HepG2 (cell line): ENCODE results near the gene CDH23. TPM values are rescaled to one million over a fixed set of nuclear protein-coding genes. Genes with fewer than 3 reads are reported as not detected.

Experiments used
- ATAC-seq: fragments of 200-7000 bp; cut with Tn5 transposase; 3 replicates; pipeline ENCODE4 v1.9.1; 2020; ENCODE audit warnings: mild to moderate bottlenecking, moderate library complexity
- BruUV-seq: library from RNA; stranded (reverse); fragments of 400-500 nt; replicated peaks from 2 replicates; lab custom pipeline; 2021; lab: Mats Ljungman, UMichigan
- CTCF ChIA-PET: fragments of 300-600 bp; formaldehyde crosslinking; extraction: SDS; loops from one replicate; lab custom pipeline; 2021; ENCODE audit warnings: low total read pairs, inconsistent platforms, low intra/inter-chr PET ratio; lab: Yijun Ruan, JAX
- POLR2A ChIA-PET: fragments of 350-600 bp; sonication (Branson Sonifier 250); formaldehyde crosslinking; loops from one replicate; lab custom pipeline; 2020; ENCODE audit warnings: antibody characterized with exemption, inconsistent platforms; lab: Yijun Ruan, JAX
- DNase-seq: peaks from one replicate; pipeline ENCODE4 v3.0.0-alpha.2; 2015; ENCODE audit warnings: low spot score
- FAIRE-seq: peaks from 3 replicates; lab custom pipeline; 2011; peaks lifted over from hg19 to GRCh38; lab: Jason Lieb, UNC
- H2AFZ ChIP-seq: one replicate; pipeline ENCODE4 v1.6.1; 2011; ENCODE audit warnings: low read length, inconsistent platforms
- H3K27ac ChIP-seq: fragments of 300-600 bp; 3 replicates; pipeline ENCODE4 v1.8.0; 2011; ENCODE audit warnings: mixed run types, mild to moderate bottlenecking, mixed read lengths, low read length, inconsistent platforms; ENCODE audit not compliant: insufficient read depth; ENCODE audit errors: extremely low read length
- H3K27me3 ChIP-seq, 2 experiments: fragments of 200-600 bp in 1 of 2; 2 replicates in 1 of 2; 3 replicates in 1 of 2; pipeline versions ENCODE4 v1.6.0 to v1.8.0; 2011; ENCODE audit warnings: low read length in 2 of 2, mild to moderate bottlenecking in 2 of 2, moderate library complexity in 2 of 2, inconsistent platforms in 1 of 2; ENCODE audit not compliant: insufficient read depth in 2 of 2, control insufficient read depth in 1 of 2
- H3K36me3 ChIP-seq, 2 experiments: fragments of 200-600 bp in 1 of 2; replicated peaks in 1 of 2; 2 replicates in 1 of 2; 3 replicates in 1 of 2; pipeline versions ENCODE4 v1.5.1 to v1.8.0; 2011; ENCODE audit warnings: low read length in 2 of 2, inconsistent platforms in 1 of 2; ENCODE audit not compliant: insufficient read depth in 2 of 2, control insufficient read depth in 1 of 2
- H3K4me1 ChIP-seq: 2 replicates; pipeline ENCODE4 v1.5.1; 2012; ENCODE audit warnings: low read length, inconsistent platforms; ENCODE audit not compliant: insufficient read depth
- H3K4me2 ChIP-seq: 2 replicates; pipeline ENCODE4 v1.6.0; 2011; ENCODE audit warnings: low read depth, low read length, inconsistent platforms
- H3K4me3 ChIP-seq, 3 experiments: fragments of 200-600 bp in 1 of 3; sonication (generic), shearing (Covaris generic) in 1 of 3; replicated peaks in 1 of 3; 2 replicates each; pipeline ENCODE4 v1.5.1; 2011 to 2016; ENCODE audit warnings: low read length in 3 of 3, inconsistent platforms in 2 of 3, low read depth in 2 of 3, mild to moderate bottlenecking in 2 of 3, control low read depth in 1 of 3, mixed read lengths in 1 of 3; ENCODE audit not compliant: insufficient read depth in 1 of 3
- H3K79me2 ChIP-seq: one replicate; pipeline ENCODE4 v1.6.1; 2011; ENCODE audit warnings: low read length, inconsistent platforms; ENCODE audit not compliant: insufficient read depth
- H3K9ac ChIP-seq: 2 replicates; pipeline ENCODE4 v1.6.0; 2011; ENCODE audit warnings: mild to moderate bottlenecking, low read depth, low read length, inconsistent platforms; ENCODE audit not compliant: insufficient read depth
- H3K9me3 ChIP-seq: 2 replicates; pipeline ENCODE4 v1.5.1; 2012; ENCODE audit warnings: mild to moderate bottlenecking, low read length
- H4K20me1 ChIP-seq: 2 replicates; pipeline ENCODE4 v1.6.0; 2011; ENCODE audit warnings: inconsistent platforms, mild to moderate bottlenecking, low read length, moderate library complexity; ENCODE audit not compliant: insufficient read depth
- SNAI1 ChIP-seq: sonication (generic); formaldehyde crosslinking; IDR thresholded peaks from 2 replicates; pipeline ENCODE4 v1.5.0; 2020; ENCODE audit warnings: mild to moderate bottlenecking, missing genetic modification reagents, borderline replicate concordance
- SRSF9 ChIP-seq: fragments of 200-400 bp; formaldehyde crosslinking; IDR thresholded peaks from 2 replicates; pipeline ENCODE4 v1.6.1; 2018; ENCODE audit warnings: borderline replicate concordance, mild to moderate bottlenecking, low read depth, low read length; ENCODE audit not compliant: insufficient read depth, poor library complexity, severe bottlenecking
- TOPORS ChIP-seq: sonication (generic); formaldehyde crosslinking; IDR thresholded peaks from 2 replicates; pipeline ENCODE4 v1.8.0; 2023; ENCODE audit warnings: mild to moderate bottlenecking, missing genetic modification reagents
- TP53 ChIP-seq: sonication (generic); formaldehyde crosslinking; conservative IDR thresholded peaks from 2 replicates; pipeline ENCODE4 v1.4.0; 2020; ENCODE audit warnings: missing genetic modification reagents
- ZFP36L2 ChIP-seq: sonication (generic); formaldehyde crosslinking; IDR thresholded peaks from 2 replicates; pipeline ENCODE4 v1.4.0; 2020; ENCODE audit warnings: missing genetic modification reagents
- ZNF552 ChIP-seq: sonication (generic); formaldehyde crosslinking; IDR thresholded peaks from 2 replicates; pipeline ENCODE4 v1.9.0; 2022; ENCODE audit warnings: missing genetic modification reagents, mild to moderate bottlenecking, borderline replicate concordance
- ZNF768 ChIP-seq: sonication (generic); formaldehyde crosslinking; IDR thresholded peaks from 2 replicates; pipeline ENCODE4 v1.4.0; 2020; ENCODE audit warnings: missing genetic modification reagents
- WGBS: methylation state at CpG from one replicate; pipeline ENCODE4 v1.1.6; 2017; ENCODE audit warnings: low lambda C conversion rate; 5-methylcytosine and 5-hydroxymethylcytosine counted together
- in situ Hi-C: cut with HindIII; loops from 2 replicates; pipeline ENCODE4 v1.10.0; 2017; ENCODE audit warnings: low pct_unique_long_range_greater_than_20kb; ENCODE audit not compliant: extremely low pct_ligation_motif_present
- intact Hi-C: fragments of 100-400 bp; cut with micrococcal nuclease; formaldehyde crosslinking; loops from one replicate; pipeline ENCODE4 v1.10.0; 2022; ENCODE audit not compliant: unreplicated experiment
- polyA plus RNA-seq, 8 experiments: library from polyadenylated mRNA; depleted of rRNA in 3 of 8; stranded (reverse) in 7 of 8; unstranded in 1 of 8; fragments of >200 nt; fragmentation: Illumina TruSeq in 4 of 8; extraction: Trizol in 4 of 8; gene quantifications; 2 replicates each; pipeline versions ENCODE4 v1.2.1 to v1.2.3, GENCODE V29; 2011 to 2016; ENCODE audit warnings: low read depth in 4 of 8, missing spikeins in 1 of 8, mixed read lengths in 1 of 8; ENCODE audit not compliant: insufficient read depth in 1 of 8
- total RNA-seq, 5 experiments: library from RNA; depleted of rRNA; stranded (reverse); fragments of >200 nt; fragmentation: Illumina TruSeq; extraction: Trizol; gene quantifications; 2 replicates each; pipeline ENCODE4 v1.2.3, GENCODE V29; 2016; ENCODE audit warnings: low read depth in 1 of 5
- TF ChIP-seq, protein P1 (sequence below), 2 experiments: sonication (generic) in 1 of 2; formaldehyde crosslinking in 1 of 2; IDR thresholded peaks; 2 replicates each; pipeline versions ENCODE4 v1.4.0 to v1.6.1; 2016 to 2020; ENCODE audit warnings: borderline replicate concordance in 1 of 2, low read depth in 1 of 2, mild to moderate bottlenecking in 1 of 2, missing genetic modification reagents in 1 of 2
- TF ChIP-seq, protein P2 (sequence below): sonication (generic); formaldehyde crosslinking; IDR thresholded peaks from 2 replicates; pipeline ENCODE4 v1.9.0; 2021; ENCODE audit warnings: missing genetic modification reagents, mild to moderate bottlenecking, borderline replicate concordance

The CDH23 gene
- total and polyA plus RNA-seq, 2 of the 13 experiments (the other 11 are each of a cell fraction or from before 2014, with no cell fraction given) = 0.13 TPM; not detected in 1

DNA sequence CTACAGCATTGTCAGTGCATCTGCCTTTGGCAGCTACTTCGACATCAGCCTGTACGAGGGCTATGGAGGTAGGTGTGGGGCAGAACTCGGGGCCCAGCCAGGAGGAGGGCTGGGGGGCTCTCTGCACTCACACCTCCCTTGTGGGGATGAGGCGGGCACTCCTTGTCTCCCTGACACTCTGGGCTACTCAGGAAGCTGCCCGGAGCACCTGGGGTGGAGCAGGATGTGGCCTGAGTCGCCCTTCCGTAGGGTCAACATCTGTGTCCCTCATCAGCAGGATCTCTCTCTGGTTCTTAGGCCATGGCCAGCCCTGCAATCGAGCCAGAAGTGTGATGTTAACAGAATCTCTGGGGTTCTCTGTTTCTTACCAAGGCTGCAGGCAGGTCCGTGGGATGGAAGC lies 282.7 kb downstream of the CDH23 start (continued):
- TF ChIP-seq, protein P1, sequence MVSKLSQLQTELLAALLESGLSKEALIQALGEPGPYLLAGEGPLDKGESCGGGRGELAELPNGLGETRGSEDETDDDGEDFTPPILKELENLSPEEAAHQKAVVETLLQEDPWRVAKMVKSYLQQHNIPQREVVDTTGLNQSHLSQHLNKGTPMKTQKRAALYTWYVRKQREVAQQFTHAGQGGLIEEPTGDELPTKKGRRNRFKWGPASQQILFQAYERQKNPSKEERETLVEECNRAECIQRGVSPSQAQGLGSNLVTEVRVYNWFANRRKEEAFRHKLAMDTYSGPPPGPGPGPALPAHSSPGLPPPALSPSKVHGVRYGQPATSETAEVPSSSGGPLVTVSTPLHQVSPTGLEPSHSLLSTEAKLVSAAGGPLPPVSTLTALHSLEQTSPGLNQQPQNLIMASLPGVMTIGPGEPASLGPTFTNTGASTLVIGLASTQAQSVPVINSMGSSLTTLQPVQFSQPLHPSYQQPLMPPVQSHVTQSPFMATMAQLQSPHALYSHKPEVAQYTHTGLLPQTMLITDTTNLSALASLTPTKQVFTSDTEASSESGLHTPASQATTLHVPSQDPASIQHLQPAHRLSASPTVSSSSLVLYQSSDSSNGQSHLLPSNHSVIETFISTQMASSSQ (IDR thresholded peaks at IDR 0.05; ENCODE audit: low read depth) = no peak
- TF ChIP-seq, protein P1 (CRISPR knock-in tag; IDR thresholded peaks at IDR 0.05; ENCODE audit: borderline replicate concordance) = no peak
- no peak for TF ChIP-seq ZFP36L2 (CRISPR knock-in tag)
- TF ChIP-seq TOPORS (CRISPR knock-in tag) = no peak
- no peak for TF ChIP-seq ZNF552 (CRISPR knock-in tag)
- TF ChIP-seq, protein P2, sequence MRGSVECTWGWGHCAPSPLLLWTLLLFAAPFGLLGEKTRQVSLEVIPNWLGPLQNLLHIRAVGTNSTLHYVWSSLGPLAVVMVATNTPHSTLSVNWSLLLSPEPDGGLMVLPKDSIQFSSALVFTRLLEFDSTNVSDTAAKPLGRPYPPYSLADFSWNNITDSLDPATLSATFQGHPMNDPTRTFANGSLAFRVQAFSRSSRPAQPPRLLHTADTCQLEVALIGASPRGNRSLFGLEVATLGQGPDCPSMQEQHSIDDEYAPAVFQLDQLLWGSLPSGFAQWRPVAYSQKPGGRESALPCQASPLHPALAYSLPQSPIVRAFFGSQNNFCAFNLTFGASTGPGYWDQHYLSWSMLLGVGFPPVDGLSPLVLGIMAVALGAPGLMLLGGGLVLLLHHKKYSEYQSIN = no peak

DNA sequence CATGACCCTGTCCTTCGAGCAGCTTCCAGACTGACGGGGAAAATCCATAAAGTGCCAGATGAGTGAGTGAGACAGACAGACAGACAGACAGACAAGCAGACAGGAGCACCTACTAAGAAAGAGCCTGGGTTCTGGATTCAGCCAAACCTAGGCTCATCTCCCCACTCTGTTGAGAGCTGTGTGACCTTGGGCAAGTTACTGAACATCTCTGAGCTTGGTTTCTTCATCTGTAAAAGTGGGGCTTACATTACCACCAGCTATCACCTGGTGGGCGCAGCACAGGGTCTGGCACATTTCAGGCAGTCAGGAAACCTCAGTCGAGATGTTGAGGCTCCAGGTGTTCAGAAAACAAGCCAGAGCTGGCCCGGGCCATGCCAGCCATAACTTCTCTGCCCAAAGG lies 285.3 kb downstream of the CDH23 start:
- no peaks in the 10 kb centered on the region for H3K79me2 ChIP-seq
- DNase-seq (no peak), ATAC-seq (no peak), FAIRE-seq (no peak)
- WGBS = 6% methylated on average over 2 of the region's 5 CpGs
- no peaks in the 10 kb centered on the region for H3K4me1 ChIP-seq
- no peak overlapping the region for H2AFZ ChIP-seq
- no peak overlapping the region for H3K27ac ChIP-seq
- peaks cover 7 to 26% of the 10 kb centered on the region in 2 experiments; a peak in 4 of 5 replicates for H3K27me3 ChIP-seq
- intact Hi-C loops = no loop called here
- no peaks in the 10 kb centered on the region for H3K36me3 ChIP-seq
- ChIA-PET CTCF (no interaction called here), POLR2A (no interaction called here)
- no peak overlapping the region for H3K4me2 ChIP-seq
- H4K20me1 ChIP-seq = no peaks in the 10 kb centered on the region
- no peaks in the 10 kb centered on the region for H3K9me3 ChIP-seq
- no peak overlapping the region for H3K9ac ChIP-seq
- TF ChIP-seq TP53 (CRISPR knock-in tag) (no peak), ZNF768 (CRISPR knock-in tag) (peak; percentile 70), SNAI1 (CRISPR knock-in tag) (no peak), SRSF9 (no peak)
- BruUV-seq = no TSS peak
- H3K4me3 ChIP-seq = no peak overlapping the region
- in situ Hi-C loops = no loop called here
